K562 (cell line): ENCODE data around the gene LCN15. TPM values are rescaled to one million over a fixed set of nuclear protein-coding genes. Genes with fewer than 3 reads are reported as not detected.

Source experiments
- ATAC-seq: fragments of 200-7000 bp; cut with Tn5 transposase; 3 replicates; pipeline ENCODE4 v1.9.1; 2020; ENCODE audit warnings: moderate library complexity
- BruUV-seq: library from RNA; stranded (reverse); fragments of 400-500 nt; replicated peaks from 2 replicates; lab custom pipeline; 2021; lab: Mats Ljungman, UMichigan
- CTCF ChIA-PET: fragments of 300-600 bp; formaldehyde crosslinking; extraction: SDS; loops from one replicate; lab custom pipeline; 2021; ENCODE audit warnings: low intra/inter-chr PET ratio; lab: Yijun Ruan, JAX
- POLR2A ChIA-PET: fragments of 300-600, 350-650 bp; sonication (Branson Sonifier 250); formaldehyde crosslinking; extraction: SDS; loops from one replicate; lab custom pipeline; 2021; ENCODE audit warnings: antibody characterized with exemption, inconsistent platforms; lab: Yijun Ruan, JAX
- DNase-seq, 4 experiments: peaks; one replicate each; pipeline versions ENCODE4 v3.0.0 to v3.0.0-alpha.2; 2011 to 2018; ENCODE audit warnings: low spot score in 3 of 4, mixed read lengths in 3 of 4; ENCODE audit errors: extremely low read depth in 1 of 4
- FAIRE-seq: peaks from 2 replicates; lab custom pipeline; 2011; peaks lifted over from hg19 to GRCh38; lab: Jason Lieb, UNC
- H2AFZ ChIP-seq: 2 replicates; pipeline ENCODE4 v1.6.0; 2011; ENCODE audit warnings: low read depth, low read length, control low read depth, inconsistent platforms
- H3K27ac ChIP-seq: fragments of 200-600 bp; 3 replicates; pipeline ENCODE4 v1.8.0; 2011; ENCODE audit warnings: low read depth, mild to moderate bottlenecking, control low read depth, inconsistent platforms, low read length, moderate library complexity, mixed read lengths; ENCODE audit errors: extremely low read depth
- H3K27me3 ChIP-seq, 2 experiments: fragments of 300-600 bp in 1 of 2; 2 replicates in 1 of 2; 3 replicates in 1 of 2; pipeline versions ENCODE4 v1.6.0 to v1.8.0; 2011; ENCODE audit warnings: inconsistent platforms in 2 of 2, low read length in 2 of 2, mild to moderate bottlenecking in 1 of 2, mixed read lengths in 1 of 2, moderate library complexity in 1 of 2; ENCODE audit not compliant: control insufficient read depth in 2 of 2, insufficient read depth in 2 of 2
- H3K36me3 ChIP-seq: fragments of 300-600 bp; 3 replicates; pipeline ENCODE4 v1.8.0; 2011; ENCODE audit warnings: mild to moderate bottlenecking, low read length, inconsistent platforms; ENCODE audit not compliant: control insufficient read depth, insufficient read depth
- H3K4me1 ChIP-seq, 2 experiments: fragments of 200-600 bp in 1 of 2; replicated peaks in 1 of 2; 2 replicates in 1 of 2; 3 replicates in 1 of 2; pipeline versions ENCODE4 v1.5.1 to v1.8.0; 2011; ENCODE audit warnings: inconsistent platforms in 2 of 2, low read length in 2 of 2, mild to moderate bottlenecking in 1 of 2, mixed read lengths in 1 of 2, moderate library complexity in 1 of 2; ENCODE audit not compliant: control insufficient read depth in 2 of 2, insufficient read depth in 2 of 2
- H3K4me2 ChIP-seq: 2 replicates; pipeline ENCODE4 v1.6.1; 2011; ENCODE audit warnings: low read length, control low read depth, inconsistent platforms, mixed read lengths; ENCODE audit not compliant: insufficient read depth
- H3K4me3 ChIP-seq: fragments of 200-600 bp; sonication (generic), shearing (Covaris generic); 2 replicates; pipeline ENCODE4 v1.5.1; 2016; ENCODE audit warnings: control low read depth, inconsistent platforms
- H3K79me2 ChIP-seq: fragments of 200-600 bp; 3 replicates; pipeline ENCODE4 v1.8.0; 2011; ENCODE audit warnings: low read length, inconsistent platforms; ENCODE audit not compliant: control insufficient read depth, insufficient read depth
- H3K9ac ChIP-seq, 2 experiments: 2 replicates each; pipeline versions ENCODE4 v1.6.0 to v1.6.1; 2011; ENCODE audit warnings: low read depth in 2 of 2, low read length in 2 of 2, control low read depth in 1 of 2, inconsistent platforms in 1 of 2, mild to moderate bottlenecking in 1 of 2, mixed read lengths in 1 of 2; ENCODE audit not compliant: insufficient read depth in 1 of 2
- H3K9me1 ChIP-seq: one replicate; pipeline ENCODE4 v1.6.0; 2011; ENCODE audit warnings: inconsistent platforms, mild to moderate bottlenecking, low read length, moderate library complexity; ENCODE audit not compliant: control insufficient read depth, insufficient read depth
- H3K9me3 ChIP-seq: replicated peaks from 2 replicates; pipeline ENCODE4 v1.5.1; 2011; ENCODE audit warnings: low read depth, low read length, inconsistent platforms; ENCODE audit not compliant: control insufficient read depth, insufficient read depth
- H4K20me1 ChIP-seq: replicated peaks from 2 replicates; pipeline ENCODE4 v1.6.1; 2011; ENCODE audit warnings: low read length, inconsistent platforms, mixed read lengths; ENCODE audit not compliant: control insufficient read depth, insufficient read depth
- SP1 ChIP-seq: sonication (generic); formaldehyde crosslinking; IDR thresholded peaks from 2 replicates; pipeline ENCODE4 v1.8.1; 2022; ENCODE audit warnings: mild to moderate bottlenecking, missing genetic modification reagents
- SRSF9 ChIP-seq: fragments of 200-400 bp; formaldehyde crosslinking; IDR thresholded peaks from 2 replicates; pipeline ENCODE4 v1.6.1; 2017; ENCODE audit warnings: low read depth, low read length, borderline replicate concordance
- TRIM24 ChIP-seq, 2 experiments: fragments of 450-650 bp; IDR thresholded peaks; 2 replicates each; pipeline ENCODE4 v1.6.1; 2016
- WGBS: fragments of 100-300 bp; shearing (Covaris generic); methylation state at CpG from one replicate; pipeline ENCODE4 v1.1.6; 2016; ENCODE audit warnings: low coverage, mixed read lengths; ENCODE audit not compliant: insufficient coverage; ENCODE audit errors: missing lambda C conversion rate; 5-methylcytosine and 5-hydroxymethylcytosine counted together
- in situ Hi-C: fragments of 300-500 bp; cut with MboI; formaldehyde crosslinking; loops from 4 replicates; pipeline ENCODE4 v1.15.0; 2018; ENCODE audit warnings: inconsistent platforms, mixed read lengths
- intact Hi-C: fragments of 100-400 bp; cut with micrococcal nuclease; formaldehyde crosslinking; loops from 2 replicates; pipeline ENCODE4 v1.14.2; 2022
- polyA plus RNA-seq, 8 experiments: library from polyadenylated mRNA; depleted of rRNA in 4 of 8; stranded (reverse) in 5 of 8; unstranded in 3 of 8; fragments of >200 nt; fragmentation: Nextera tagmentation in 2 of 8; fragmentation: Illumina TruSeq in 1 of 8; extraction: Ambion mirVana in 2 of 8; extraction: Trizol in 1 of 8; gene quantifications; 2 replicates each; pipeline versions ENCODE4 v1.2.1 to v1.2.3, GENCODE V29; 2011 to 2014; ENCODE audit warnings: inconsistent platforms in 1 of 8, missing spikeins in 1 of 8
- total RNA-seq, 7 experiments: library from RNA; depleted of rRNA in 6 of 7; stranded (reverse); fragments of >200 nt in 6 of 7; fragmentation: Illumina TruSeq in 2 of 7; extraction: Trizol in 2 of 7; gene quantifications; 2 replicates each; pipeline versions ENCODE4 v1.2.1 to v1.2.3, GENCODE V29; 2011 to 2021; ENCODE audit warnings: low replicate concordance in 1 of 7
- TF ChIP-seq, protein P1 (sequence below), 3 experiments: fragments of 200-800 bp in 1 of 3; fragments of 250-450 bp in 1 of 3; fragments of 450-650 bp in 1 of 3; sonication (Bioruptor Pico) in 1 of 3; sonication (Bioruptor generic) in 1 of 3; formaldehyde crosslinking in 1 of 3; IDR thresholded peaks; 2 replicates each; pipeline versions ENCODE4 v1.6.1 to v1.8.0; 2016 to 2022; ENCODE audit warnings: mild to moderate bottlenecking in 2 of 3, missing genetic modification characterization in 2 of 3, missing compliant biosample characterization in 1 of 3, moderate library complexity in 1 of 3
- TF ChIP-seq, protein P2 (sequence below): fragments of 250-450 bp; sonication (Bioruptor Pico); IDR thresholded peaks from 2 replicates; pipeline ENCODE4 v1.8.0; 2022; ENCODE audit warnings: moderate library complexity, mild to moderate bottlenecking, inconsistent platforms

The LCN15 gene
- total and polyA plus RNA-seq, 9 of the 15 experiments (the other 6 are each of a cell fraction or from before 2014, with no cell fraction given), result 0.66 TPM; not detected in 8

DNA sequence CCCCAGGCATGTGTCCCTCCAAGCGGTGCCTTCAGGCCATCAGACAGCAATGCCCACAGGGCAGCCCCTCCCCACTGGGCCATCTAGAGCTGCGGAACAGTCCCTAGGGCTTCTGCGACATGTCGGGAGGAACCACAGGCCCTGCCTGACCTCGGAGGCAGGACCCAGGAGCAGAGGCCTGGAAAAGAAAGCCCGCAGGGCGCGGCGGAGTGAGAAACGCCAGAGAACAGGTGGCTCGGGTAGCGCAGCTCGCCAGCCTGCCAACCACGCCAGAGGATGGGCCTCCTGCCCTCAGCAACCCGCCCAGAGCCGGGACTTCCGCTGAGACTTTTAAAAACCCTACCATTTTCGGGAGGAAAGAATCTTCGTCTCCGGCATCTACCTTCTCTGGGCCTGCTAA is 7.0 kb downstream of the LCN15 start (continued):
- TF ChIP-seq TRIM24 (IDR thresholded peaks at IDR 0.05), result no peak
- no peak for TF ChIP-seq SRSF9
- TF ChIP-seq, protein P1, sequence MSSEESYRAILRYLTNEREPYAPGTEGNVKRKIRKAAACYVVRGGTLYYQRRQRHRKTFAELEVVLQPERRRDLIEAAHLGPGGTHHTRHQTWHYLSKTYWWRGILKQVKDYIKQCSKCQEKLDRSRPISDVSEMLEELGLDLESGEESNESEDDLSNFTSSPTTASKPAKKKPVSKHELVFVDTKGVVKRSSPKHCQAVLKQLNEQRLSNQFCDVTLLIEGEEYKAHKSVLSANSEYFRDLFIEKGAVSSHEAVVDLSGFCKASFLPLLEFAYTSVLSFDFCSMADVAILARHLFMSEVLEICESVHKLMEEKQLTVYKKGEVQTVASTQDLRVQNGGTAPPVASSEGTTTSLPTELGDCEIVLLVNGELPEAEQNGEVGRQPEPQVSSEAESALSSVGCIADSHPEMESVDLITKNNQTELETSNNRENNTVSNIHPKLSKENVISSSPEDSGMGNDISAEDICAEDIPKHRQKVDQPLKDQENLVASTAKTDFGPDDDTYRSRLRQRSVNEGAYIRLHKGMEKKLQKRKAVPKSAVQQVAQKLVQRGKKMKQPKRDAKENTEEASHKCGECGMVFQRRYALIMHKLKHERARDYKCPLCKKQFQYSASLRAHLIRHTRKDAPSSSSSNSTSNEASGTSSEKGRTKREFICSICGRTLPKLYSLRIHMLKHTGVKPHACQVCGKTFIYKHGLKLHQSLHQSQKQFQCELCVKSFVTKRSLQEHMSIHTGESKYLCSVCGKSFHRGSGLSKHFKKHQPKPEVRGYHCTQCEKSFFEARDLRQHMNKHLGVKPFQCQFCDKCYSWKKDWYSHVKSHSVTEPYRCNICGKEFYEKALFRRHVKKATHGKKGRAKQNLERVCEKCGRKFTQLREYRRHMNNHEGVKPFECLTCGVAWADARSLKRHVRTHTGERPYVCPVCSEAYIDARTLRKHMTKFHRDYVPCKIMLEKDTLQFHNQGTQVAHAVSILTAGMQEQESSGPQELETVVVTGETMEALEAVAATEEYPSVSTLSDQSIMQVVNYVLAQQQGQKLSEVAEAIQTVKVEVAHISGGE (CRISPR knock-in tag; IDR thresholded peaks at IDR 0.05), result no peak
- no peak for TF ChIP-seq SP1 (CRISPR knock-in tag)

DNA sequence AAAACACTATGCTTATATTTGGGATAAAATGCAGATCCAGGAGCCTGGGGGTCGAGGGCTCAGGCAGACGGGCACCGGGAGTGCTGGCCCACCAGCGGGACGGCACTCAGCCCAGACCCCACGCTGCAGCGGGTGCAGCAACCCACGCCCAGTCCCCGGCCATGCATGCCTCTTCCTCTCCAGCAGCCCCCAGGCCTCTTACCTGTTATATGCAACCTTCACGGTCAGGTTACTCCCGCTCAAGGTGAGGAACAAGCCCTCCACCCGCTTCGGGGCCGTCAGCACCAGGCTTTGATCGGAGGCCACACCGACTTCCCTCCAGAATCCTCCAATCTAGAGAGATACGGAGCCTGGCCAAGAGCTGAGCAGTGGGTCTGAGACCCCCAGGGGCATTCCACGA is 7.5 kb downstream of the LCN15 start:
- in situ Hi-C loops, result no loop called here
- 69% methylated on average over 18 of the region's 18 CpGs for WGBS

More for the DNA sequence above, 7.5 kb downstream of the LCN15 start:
- no peaks in the 10 kb centered on the region for H4K20me1 ChIP-seq
- no peaks in the 10 kb centered on the region for H3K36me3 ChIP-seq
- H3K4me2 ChIP-seq, result no peak overlapping the region
- FAIRE-seq (no peak), ATAC-seq (no peak), DNase-seq (no peak)
- H3K9ac ChIP-seq, result peak overlapping the region in 1 of 2 experiments; percentile 42; a peak in 1 of 4 replicates
- H2AFZ ChIP-seq, result no peak overlapping the region
- H3K9me3 ChIP-seq, result peaks cover 9% of the 10 kb centered on the region
- intact Hi-C loops, result no loop called here
- no peaks in the 10 kb centered on the region for H3K27me3 ChIP-seq
- BruUV-seq, result no TSS peak
- ChIA-PET POLR2A (no interaction called here), CTCF (no interaction called here)
- no peaks in the 10 kb centered on the region for H3K9me1 ChIP-seq
- H3K79me2 ChIP-seq, result no peaks in the 10 kb centered on the region
- no peak overlapping the region for H3K27ac ChIP-seq
- TF ChIP-seq, protein P2, sequence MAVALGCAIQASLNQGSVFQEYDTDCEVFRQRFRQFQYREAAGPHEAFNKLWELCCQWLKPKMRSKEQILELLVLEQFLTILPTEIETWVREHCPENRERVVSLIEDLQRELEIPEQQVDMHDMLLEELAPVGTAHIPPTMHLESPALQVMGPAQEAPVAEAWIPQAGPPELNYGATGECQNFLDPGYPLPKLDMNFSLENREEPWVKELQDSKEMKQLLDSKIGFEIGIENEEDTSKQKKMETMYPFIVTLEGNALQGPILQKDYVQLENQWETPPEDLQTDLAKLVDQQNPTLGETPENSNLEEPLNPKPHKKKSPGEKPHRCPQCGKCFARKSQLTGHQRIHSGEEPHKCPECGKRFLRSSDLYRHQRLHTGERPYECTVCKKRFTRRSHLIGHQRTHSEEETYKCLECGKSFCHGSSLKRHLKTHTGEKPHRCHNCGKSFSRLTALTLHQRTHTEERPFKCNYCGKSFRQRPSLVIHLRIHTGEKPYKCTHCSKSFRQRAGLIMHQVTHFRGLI (CRISPR knock-in tag), result no peak
- peaks cover 0 to 66% of the 10 kb centered on the region in 2 experiments; a peak in 3 of 5 replicates for H3K4me1 ChIP-seq
- no peak overlapping the region for H3K4me3 ChIP-seq
